Panc1 (cell line): ENCODE results near the gene ZNF124.

ENCODE experiments used
- CTCF ChIP-seq: fragments of 450-650 bp; IDR thresholded peaks from 2 replicates; pipeline ENCODE4 v1.5.1; 2017; ENCODE audit warnings: mild to moderate bottlenecking
- TF ChIP-seq, protein P1 (sequence below), 2 experiments: IDR thresholded peaks; 2 replicates each; pipeline ENCODE4 v1.6.1; 2011 to 2012; ENCODE audit warnings: low read depth in 2 of 2, control low read depth in 1 of 2, low read length in 1 of 2, mild to moderate bottlenecking in 1 of 2, moderate library complexity in 1 of 2; ENCODE audit not compliant: insufficient read depth in 1 of 2

DNA sequence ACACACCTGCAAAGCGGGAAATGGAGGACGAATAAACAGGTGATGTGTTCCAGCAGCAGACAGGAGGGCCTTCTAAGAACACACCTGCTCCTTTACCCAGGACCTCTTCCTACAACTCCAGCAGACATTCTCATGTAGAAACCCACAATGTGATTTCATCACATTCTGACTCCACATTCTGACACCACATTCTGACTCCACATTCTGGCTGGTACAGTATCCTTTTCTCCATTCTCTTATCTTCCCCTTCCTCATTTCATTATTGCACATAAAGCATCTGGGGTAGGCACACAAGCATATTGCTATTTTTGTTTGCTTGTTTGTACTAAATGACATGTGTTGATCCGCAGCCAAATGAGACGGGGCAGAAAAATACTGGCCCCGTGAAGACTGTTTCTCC lies 3.6 kb upstream of the ZNF124 start:
- TF ChIP-seq, protein P1, sequence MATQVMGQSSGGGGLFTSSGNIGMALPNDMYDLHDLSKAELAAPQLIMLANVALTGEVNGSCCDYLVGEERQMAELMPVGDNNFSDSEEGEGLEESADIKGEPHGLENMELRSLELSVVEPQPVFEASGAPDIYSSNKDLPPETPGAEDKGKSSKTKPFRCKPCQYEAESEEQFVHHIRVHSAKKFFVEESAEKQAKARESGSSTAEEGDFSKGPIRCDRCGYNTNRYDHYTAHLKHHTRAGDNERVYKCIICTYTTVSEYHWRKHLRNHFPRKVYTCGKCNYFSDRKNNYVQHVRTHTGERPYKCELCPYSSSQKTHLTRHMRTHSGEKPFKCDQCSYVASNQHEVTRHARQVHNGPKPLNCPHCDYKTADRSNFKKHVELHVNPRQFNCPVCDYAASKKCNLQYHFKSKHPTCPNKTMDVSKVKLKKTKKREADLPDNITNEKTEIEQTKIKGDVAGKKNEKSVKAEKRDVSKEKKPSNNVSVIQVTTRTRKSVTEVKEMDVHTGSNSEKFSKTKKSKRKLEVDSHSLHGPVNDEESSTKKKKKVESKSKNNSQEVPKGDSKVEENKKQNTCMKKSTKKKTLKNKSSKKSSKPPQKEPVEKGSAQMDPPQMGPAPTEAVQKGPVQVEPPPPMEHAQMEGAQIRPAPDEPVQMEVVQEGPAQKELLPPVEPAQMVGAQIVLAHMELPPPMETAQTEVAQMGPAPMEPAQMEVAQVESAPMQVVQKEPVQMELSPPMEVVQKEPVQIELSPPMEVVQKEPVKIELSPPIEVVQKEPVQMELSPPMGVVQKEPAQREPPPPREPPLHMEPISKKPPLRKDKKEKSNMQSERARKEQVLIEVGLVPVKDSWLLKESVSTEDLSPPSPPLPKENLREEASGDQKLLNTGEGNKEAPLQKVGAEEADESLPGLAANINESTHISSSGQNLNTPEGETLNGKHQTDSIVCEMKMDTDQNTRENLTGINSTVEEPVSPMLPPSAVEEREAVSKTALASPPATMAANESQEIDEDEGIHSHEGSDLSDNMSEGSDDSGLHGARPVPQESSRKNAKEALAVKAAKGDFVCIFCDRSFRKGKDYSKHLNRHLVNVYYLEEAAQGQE (IDR thresholded peaks at IDR 0.05; ENCODE audit: insufficient read depth in 1 of 2, low read depth in 2 of 2, low read length in 1 of 2), result no peak
- TF ChIP-seq CTCF, result no peak
